Cardiac muscle cell (in vitro differentiated cells and primary cell): ENCODE results near the gene ACTBL2. TPM values are rescaled to one million over a fixed set of nuclear protein-coding genes. Genes with fewer than 3 reads are reported as not detected.

Experiments
- DNase-seq, 2 donors: peaks; one replicate each; pipeline versions ENCODE4 v3.0.0 to v3.0.0-alpha.2; 2010 to 2017; ENCODE audit warnings: low read depth in 1 of 2, low spot score in 1 of 2
- H3K27ac ChIP-seq: fragments of 200-600 bp; sonication (generic); 2 replicates; pipeline ENCODE4 v1.5.1; 2016
- H3K27me3 ChIP-seq: fragments of 200-600 bp; sonication (generic); 2 replicates; pipeline ENCODE4 v1.6.0; 2016; ENCODE audit warnings: control low read depth
- H3K36me3 ChIP-seq: fragments of 200-600 bp; sonication (generic); 2 replicates; pipeline ENCODE4 v1.5.1; 2016; ENCODE audit warnings: control low read depth
- H3K4me1 ChIP-seq: fragments of 200-600 bp; sonication (generic); 2 replicates; pipeline ENCODE4 v1.8.1; 2017; ENCODE audit warnings: low read depth, mild to moderate bottlenecking, mixed run types
- H3K4me3 ChIP-seq: fragments of 200-600 bp; sonication (generic); 2 replicates; pipeline ENCODE4 v1.5.1; 2016; ENCODE audit warnings: mild to moderate bottlenecking
- H3K9me3 ChIP-seq: fragments of 200-600 bp; sonication (generic); 2 replicates; pipeline ENCODE4 v1.5.1; 2017; ENCODE audit warnings: low read depth, mild to moderate bottlenecking, control low read depth
- polyA plus RNA-seq: library from polyadenylated mRNA; unstranded; fragments of >200 nt; fragmentation: Nextera tagmentation; extraction: Ambion mirVana; gene quantifications from 2 replicates; pipeline ENCODE4 v1.2.1, GENCODE V29; 2016
- total RNA-seq: library from RNA; depleted of rRNA; stranded (reverse); fragments of >200 nt; gene quantifications from 2 replicates; pipeline ENCODE4 v1.2.3, GENCODE V29; 2016
- TF ChIP-seq, protein P1 (sequence below): IDR thresholded peaks from 2 replicates; pipeline ENCODE4 v1.5.1; 2012; ENCODE audit warnings: low read depth, mild to moderate bottlenecking, low read length

ACTBL2 gene
- total and polyA plus RNA-seq, 2 experiments from 2014 or later, result not detected

- Histone ChIP-seq H3K4me1 (peaks cover 6% of the 10 kb centered on the region), H3K9me3 (no peaks in the 10 kb centered on the region), H3K27ac (no peak overlapping the region), H3K36me3 (no peaks in the 10 kb centered on the region), H3K4me3 (no peak overlapping the region), H3K27me3 (no peaks in the 10 kb centered on the region)
- TF ChIP-seq, protein P1, sequence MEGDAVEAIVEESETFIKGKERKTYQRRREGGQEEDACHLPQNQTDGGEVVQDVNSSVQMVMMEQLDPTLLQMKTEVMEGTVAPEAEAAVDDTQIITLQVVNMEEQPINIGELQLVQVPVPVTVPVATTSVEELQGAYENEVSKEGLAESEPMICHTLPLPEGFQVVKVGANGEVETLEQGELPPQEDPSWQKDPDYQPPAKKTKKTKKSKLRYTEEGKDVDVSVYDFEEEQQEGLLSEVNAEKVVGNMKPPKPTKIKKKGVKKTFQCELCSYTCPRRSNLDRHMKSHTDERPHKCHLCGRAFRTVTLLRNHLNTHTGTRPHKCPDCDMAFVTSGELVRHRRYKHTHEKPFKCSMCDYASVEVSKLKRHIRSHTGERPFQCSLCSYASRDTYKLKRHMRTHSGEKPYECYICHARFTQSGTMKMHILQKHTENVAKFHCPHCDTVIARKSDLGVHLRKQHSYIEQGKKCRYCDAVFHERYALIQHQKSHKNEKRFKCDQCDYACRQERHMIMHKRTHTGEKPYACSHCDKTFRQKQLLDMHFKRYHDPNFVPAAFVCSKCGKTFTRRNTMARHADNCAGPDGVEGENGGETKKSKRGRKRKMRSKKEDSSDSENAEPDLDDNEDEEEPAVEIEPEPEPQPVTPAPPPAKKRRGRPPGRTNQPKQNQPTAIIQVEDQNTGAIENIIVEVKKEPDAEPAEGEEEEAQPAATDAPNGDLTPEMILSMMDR, result no peak
- no peak for DNase-seq
Measured at GRCh38 chr5:57497733-57498132, 15.1 kb upstream of the ACTBL2 start.

DNA sequence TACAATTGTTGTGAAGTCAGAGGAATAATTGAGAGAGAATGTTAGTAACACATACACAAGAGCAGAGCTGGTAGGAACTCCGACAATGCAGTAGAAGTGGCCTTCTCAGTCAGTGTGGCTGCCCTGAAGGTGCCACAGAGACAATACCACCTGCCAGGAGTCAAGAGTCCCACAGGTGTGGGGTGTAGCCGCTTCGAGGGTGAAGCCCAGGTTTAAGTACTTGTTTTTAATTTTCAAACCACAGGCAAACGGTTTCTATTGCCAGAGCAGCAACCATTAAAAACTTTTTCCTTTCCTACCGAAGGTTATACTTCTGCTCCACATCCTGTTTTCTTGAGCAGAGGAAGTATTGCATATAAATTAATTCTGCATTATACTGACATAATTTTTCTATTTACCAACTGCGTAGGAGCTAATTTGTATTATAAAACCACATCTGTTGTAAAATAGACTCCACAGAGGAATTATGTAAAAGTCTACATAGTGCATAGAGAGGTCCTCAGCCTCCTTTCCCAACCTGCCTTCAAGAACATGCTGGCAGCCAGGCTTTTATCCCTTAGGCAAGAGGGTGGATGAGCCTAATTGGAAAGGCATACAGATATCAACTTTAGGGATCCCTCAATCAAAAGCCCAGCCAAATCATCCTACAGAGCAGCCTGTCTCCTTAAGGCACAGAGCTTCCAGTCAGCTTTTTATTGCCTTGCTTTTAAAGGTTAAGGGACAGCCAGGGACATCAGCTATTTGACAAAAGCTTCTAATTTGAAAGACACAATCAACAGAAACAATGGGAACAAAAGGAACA lies 12.9 kb upstream of the ACTBL2 start:
- Histone ChIP-seq H3K27ac (no peak overlapping the region), H3K9me3 (no peaks in the 10 kb centered on the region), H3K4me3 (no peak overlapping the region), H3K4me1 (peaks cover 3% of the 10 kb centered on the region), H3K27me3 (no peaks in the 10 kb centered on the region), H3K36me3 (no peaks in the 10 kb centered on the region)
- DNase-seq, result no peak
- TF ChIP-seq, protein P1, result no peak

DNA sequence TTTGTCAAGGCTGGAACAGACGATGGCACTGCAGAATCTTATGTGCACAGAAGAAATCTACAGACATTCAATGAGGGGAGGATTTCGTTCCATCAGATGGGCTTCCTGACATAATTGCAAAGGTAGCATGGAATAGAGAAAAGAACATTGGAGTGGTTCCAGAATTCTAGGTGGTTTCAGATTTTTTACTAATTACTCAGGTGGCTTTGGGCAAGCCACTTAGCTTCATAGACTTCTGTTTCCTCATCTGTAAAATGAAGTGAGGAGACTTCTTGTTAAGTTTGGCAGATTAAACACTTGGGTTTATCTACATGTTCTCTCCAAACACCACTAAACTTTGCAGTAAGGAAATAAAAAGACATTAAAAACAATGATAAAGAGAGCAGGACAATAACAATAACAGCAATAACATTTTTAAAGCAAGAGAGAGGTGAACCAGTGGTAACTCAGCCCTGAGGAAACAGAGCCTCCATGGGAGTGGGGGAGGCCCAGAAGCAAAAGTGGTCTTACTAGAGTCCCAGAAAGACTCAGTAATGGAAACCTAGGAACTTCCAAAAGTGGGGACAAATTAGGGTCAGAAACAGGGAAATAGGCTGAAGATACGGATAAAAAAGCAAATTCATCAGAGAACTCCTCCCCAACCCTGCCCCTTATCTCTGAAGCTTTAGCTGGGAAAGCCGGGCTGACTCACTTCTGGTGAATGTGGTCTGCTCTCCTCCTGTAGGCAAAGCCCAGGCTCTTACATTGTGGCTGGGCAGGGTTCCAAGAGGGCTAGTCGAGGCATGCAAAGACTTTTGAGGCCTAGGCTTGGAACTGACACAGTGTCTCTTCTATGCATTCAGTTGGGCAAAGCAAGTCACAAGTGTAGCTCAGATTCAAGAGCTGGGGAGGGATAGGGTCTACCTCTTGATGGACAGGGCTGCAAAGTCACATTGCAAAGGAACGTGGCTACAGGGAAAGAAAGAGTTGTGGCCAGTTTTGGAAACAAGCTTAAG lies 11.8 kb upstream of the ACTBL2 start:
- Histone ChIP-seq H3K27me3 (no peaks in the 10 kb centered on the region), H3K27ac (no peak overlapping the region), H3K36me3 (no peaks in the 10 kb centered on the region), H3K9me3 (no peaks in the 10 kb centered on the region), H3K4me1 (peaks cover 3% of the 10 kb centered on the region), H3K4me3 (no peak overlapping the region)
- TF ChIP-seq, protein P1, result no peak
- peak; percentile 32 to 99 for DNase-seq

DNA sequence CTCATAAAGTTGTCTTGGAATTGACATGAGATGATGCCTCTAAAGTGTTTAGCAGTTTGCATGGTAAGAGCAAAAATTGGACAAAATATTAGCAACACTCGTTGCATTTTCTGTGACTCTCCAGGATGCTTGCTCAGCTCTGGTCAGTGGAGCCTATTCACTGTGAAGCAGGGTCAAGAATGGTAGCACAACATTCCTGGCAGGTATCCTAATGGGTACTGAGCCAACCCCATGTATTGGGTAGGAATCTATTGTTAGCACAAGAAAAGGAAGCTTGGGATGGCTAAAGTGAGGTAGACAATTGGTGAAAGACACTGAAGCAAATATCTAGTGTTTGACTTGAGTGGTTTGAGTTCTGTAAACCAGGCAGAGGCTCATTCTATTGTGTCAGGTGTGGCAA lies 10.4 kb upstream of the ACTBL2 start:
- Histone ChIP-seq H3K27ac (no peak overlapping the region), H3K4me1 (peaks cover 3% of the 10 kb centered on the region), H3K27me3 (no peaks in the 10 kb centered on the region), H3K9me3 (no peaks in the 10 kb centered on the region), H3K36me3 (no peaks in the 10 kb centered on the region), H3K4me3 (no peak overlapping the region)
- peak in 1 of 2 donors; percentile 28 for DNase-seq
- TF ChIP-seq, protein P1, result no peak

GRCh38 chr5:57492632-57493031 lies 10.0 kb upstream of the ACTBL2 start:
- TF ChIP-seq, protein P1, result no peak
- no peak overlapping the region for H3K27ac ChIP-seq
- no peak overlapping the region for H3K4me3 ChIP-seq
- no peaks in the 10 kb centered on the region for H3K36me3 ChIP-seq
- peaks cover 3% of the 10 kb centered on the region for H3K4me1 ChIP-seq
- no peaks in the 10 kb centered on the region for H3K9me3 ChIP-seq
- no peaks in the 10 kb centered on the region for H3K27me3 ChIP-seq
- DNase-seq, result no peak
